NCI-H345 treated with DMSO at 0.1 percent for 48 hours (cell line): Measurements from ENCODE around the gene HNRNPLL.
A peak's percentile ranks its signal among the peaks of the same experiment; 100 is the strongest.
"Not testable (repeated sequence)": the region's sequence is repeated elsewhere in the genome, so short reads cannot be mapped to it uniquely, and the experiment has no call there.

Experiments used
- DNase-seq: peaks from one replicate; lab custom pipeline; 2025; ENCODE audit not compliant: unreplicated experiment; lab: John Stamatoyannopoulos, UW

HNRNPLL gene

GRCh38 chr2:38557217-38557616 is 45.5 kb downstream of the HNRNPLL start:
- DNase-seq, result no peak

- no peak for DNase-seq
Measured at GRCh38 chr2:38556006-38556801, 46.5 kb downstream of the HNRNPLL start.

- DNase-seq, result no peak
Measured at GRCh38 chr2:38554973-38555595, 47.6 kb downstream of the HNRNPLL start.

DNA sequence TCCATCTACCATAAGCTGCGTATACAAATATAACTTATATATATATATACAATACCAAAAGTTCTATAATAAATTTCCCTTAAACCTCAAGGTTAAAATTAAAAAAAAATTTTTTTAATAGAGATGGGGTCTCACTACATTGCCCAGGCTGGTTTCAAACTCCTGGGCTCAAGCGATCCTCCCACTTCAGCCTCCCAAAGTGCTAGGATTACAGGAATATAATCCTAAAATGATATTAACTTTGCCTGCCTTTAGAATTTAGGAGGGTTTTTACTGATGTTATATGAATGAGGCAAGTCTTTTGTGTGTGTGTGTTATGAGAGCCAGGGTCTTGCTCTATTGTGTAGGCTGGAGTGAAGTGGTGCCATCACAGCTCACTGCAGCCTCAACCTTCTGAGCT is 49.2 kb downstream of the HNRNPLL start:
- DNase-seq, result no peak

- no peak for DNase-seq
Measured at GRCh38 chr2:38552259-38552658, 50.5 kb downstream of the HNRNPLL start.

- no peak for DNase-seq
Measured at GRCh38 chr2:38551746-38552145, 51.0 kb downstream of the HNRNPLL start.

DNA sequence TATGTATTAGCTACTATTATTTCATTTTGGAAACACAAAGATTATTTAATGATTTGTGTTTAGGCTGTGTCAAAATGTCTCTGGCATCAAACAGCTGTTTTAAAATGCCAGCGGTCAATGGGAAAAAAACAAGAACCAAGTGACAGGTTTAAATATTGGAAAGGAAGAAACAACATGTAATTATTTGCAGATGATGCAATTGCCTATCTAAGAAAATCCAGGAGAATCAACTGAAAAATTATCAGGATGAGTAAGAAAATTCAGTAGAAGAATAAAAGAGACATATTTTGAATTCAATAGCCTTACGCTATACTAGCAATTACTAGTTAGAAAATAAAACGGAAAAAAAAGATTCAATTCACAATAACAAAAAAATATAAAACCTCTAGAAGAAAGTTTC is 51.6 kb downstream of the HNRNPLL start:
- DNase-seq, result no peak

- DNase-seq, result no peak
Measured at GRCh38 chr2:38549851-38550250, 52.9 kb downstream of the HNRNPLL start.

DNA sequence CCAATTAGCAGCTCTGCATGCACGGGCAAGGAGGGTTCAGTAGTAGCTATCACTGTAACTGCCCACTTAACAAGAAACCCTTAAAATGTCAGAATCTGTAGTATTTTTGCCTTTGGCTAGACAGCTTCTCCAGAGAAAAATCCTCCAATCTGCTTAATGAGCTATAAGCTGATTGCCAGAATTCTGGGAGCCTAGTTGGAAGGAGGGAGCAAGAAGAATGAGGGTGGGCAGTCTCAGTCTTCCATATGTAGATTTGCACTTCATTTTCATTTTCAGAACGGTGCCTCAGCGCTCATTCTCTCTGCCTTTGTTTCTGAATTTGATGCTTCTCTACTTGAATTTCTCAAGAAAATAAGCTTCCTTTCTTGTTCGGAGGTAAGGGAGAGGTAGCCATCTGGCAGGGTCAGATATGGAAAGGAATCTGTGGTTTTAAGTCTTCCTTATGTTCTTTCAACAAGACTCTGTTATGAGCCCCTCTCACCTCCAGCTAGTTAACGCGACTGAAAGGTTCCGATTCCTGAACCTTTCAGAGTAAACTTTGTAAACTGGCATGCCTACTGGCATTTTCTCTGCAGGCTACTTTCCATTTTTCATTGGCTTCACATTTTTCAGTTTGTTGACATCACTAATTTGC is 53.5 kb downstream of the HNRNPLL start:
- DNase-seq, result no peak

GRCh38 chr2:38547791-38548190 is 54.9 kb downstream of the HNRNPLL start:
- no peak for DNase-seq

- DNase-seq, result no peak
Measured at GRCh38 chr2:38546585-38546984, 56.1 kb downstream of the HNRNPLL start.

- no peak for DNase-seq
Measured at GRCh38 chr2:38546064-38546463, 56.7 kb downstream of the HNRNPLL start.

DNA sequence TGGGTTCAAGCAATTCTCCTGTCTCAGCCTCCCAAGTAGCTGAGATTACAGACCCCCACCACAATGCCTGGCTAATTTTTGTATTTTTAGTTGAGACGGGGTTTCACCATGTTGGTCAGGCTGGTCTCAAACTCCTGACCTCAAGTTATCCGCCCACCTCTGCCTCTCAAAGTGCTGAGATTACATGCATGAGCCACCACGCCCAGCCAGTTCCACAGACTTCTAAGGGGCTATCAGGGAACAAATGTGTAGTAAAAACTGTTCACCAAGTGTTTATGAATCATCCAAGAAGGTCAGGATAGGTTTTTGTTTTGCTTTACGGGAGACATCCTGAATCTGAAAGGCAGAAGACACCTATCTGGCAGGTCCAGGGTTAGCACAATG is 60.5 kb downstream of the HNRNPLL start:
- DNase-seq, result not testable (repeated sequence)

DNA sequence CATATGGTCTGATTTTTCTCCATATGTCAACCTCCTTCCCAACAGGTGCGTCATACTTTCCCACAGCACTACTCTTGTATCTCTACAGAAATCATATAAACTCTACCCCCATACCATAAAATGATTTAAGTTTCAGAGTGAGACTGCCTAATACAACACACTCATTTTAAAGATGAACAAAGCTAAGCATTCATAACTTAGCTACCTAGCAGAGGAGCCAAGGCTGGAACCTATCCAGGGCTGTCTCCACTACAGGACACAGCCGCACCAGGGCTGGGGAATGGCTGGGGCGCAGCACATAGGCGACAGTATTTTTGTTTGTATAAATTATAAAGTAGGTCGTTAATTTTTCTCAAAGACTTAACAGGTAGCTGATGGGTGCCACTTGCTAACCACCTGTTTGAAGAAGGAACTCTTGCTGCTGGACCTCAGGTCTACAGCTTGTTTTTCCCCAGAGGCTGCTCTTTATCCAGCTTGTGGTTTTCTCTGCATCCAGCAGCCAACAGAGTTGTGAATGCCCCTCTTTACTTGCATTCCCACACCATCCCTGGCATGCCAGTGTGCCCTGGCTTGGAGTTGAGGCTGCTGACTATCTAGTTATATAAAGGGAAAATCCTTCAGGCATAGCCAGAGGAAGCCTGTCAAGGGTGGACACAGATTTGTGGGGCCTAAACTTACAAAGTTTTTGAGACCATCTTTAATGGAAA is 62.0 kb downstream of the HNRNPLL start:
- no peak for DNase-seq

DNA sequence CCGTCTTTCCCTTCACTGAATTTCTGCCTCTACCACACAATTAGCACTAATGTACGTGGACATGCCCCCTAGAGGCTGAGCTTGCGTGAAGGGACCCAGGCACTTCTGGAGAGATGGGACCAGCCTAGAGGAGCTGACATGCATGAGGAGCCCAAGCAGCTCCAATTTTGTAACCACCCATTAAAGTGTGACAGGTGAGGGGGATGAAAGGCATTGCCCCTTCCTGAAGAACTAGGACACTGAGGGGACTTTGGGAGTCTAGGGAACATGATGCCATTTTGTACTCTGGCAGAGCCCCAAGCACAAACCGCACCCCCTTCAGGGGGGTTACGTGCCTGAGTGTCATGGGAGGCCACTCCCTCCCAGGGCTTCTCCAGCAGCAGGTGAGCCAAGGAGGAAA is 63.6 kb downstream of the HNRNPLL start:
- DNase-seq, result no peak

DNA sequence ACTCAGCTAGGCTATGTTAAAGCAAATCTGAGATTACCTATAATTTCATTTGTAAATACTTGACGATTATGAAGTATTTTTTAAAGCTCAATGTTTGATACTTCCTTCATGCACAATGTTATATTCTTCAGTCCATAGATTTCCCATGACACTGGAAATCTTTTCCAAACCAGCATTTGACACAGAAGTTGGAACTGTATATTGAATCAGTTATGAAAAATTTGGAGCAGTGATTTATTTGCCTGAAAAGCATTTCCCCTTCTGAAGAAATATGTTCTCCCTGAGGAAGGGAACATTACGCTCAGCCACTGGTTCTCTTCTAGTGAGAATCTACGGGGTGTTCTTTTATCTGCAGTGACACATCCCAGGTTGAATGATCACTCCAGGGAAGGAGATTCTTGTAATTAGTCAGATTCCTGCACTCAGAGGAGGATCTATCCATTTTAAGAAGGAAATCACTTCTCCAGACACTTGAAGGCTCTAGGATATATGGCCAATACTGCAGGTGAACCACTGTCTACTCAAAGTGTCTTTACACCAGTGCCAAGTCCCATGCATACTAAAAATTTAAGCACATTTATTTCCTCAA is 64.7 kb downstream of the HNRNPLL start:
- DNase-seq, result no peak

DNA sequence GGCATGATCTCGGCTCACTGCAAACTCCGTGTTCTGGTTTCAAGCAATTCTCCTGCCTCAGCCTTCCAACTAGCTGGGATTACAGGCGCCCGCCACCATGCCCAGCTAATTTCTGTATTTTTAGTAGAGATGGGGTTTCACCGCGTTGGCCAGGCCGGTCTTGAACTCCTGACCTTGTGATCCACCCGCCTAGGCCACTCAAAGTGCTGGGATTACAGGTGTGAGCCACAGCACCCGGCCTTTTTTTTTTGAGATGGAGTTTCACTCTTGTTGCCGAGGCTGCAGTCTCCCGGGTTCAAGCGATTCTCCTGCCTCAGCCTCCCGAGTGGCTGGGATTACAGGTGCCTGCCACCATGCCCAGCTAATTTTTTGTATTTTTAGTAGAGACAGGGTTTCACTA is 65.4 kb downstream of the HNRNPLL start:
- not testable (repeated sequence) for DNase-seq

DNA sequence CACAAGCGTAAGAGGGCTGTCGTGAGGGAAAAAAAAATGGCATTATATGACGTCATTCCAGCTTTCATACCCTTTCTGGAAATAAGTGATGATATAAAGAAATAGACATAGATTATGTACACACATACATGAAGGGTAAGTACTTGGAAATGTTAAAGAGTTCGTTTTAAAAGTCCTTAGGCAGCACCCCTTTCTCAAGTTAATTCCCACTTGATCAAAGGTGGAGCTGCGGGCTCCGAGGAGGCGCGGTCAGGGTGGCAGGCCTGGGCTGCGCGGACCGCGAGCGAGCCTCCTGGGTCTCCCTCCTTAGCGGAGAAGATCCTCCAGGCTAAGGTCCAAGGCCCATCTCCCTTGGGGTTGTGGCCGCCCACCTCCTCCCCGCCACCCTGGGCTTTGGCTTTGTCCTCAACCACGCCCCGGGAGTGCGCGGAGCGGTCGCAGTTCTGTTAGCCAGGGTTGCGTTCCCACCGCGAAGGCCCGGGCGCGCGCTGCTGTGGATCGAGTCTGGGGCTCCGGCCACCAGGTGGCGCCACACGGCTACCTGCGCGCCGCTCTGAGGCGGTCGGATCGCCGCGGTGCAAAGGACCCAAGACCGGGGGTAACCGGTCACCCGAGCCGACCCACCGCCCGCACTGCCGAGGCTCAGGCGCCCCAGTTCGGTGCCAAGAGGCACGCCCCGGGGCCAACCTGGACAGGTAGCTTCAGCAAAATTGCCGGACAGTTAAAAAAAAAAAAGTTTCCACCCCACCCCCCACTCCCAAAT is 66.8 kb downstream of the HNRNPLL start:
- peak; percentile 49 for DNase-seq

GRCh38 chr2:38535404-38535743 is 67.4 kb downstream of the HNRNPLL start:
- no peak for DNase-seq

GRCh38 chr2:38534746-38535403 is 67.9 kb downstream of the HNRNPLL start:
- DNase-seq, result no peak
